GM23248 (cell line): ENCODE data around the gene OPCML.

Experiments
- EZH2 ChIP-seq: fragments of 200-600 bp; sonication (generic); IDR thresholded peaks from 2 replicates; pipeline ENCODE4 v1.6.1; 2018; ENCODE audit warnings: antibody characterized with exemption, mild to moderate bottlenecking; ENCODE audit not compliant: insufficient read depth, poor library complexity, severe bottlenecking
- EZH2phosphoT487 ChIP-seq: fragments of 200-600 bp; sonication (generic); IDR thresholded peaks from 2 replicates; pipeline ENCODE4 v1.6.1; 2018; ENCODE audit warnings: antibody characterized with exemption, moderate library complexity, mild to moderate bottlenecking, low read depth; ENCODE audit not compliant: insufficient read depth

DNA sequence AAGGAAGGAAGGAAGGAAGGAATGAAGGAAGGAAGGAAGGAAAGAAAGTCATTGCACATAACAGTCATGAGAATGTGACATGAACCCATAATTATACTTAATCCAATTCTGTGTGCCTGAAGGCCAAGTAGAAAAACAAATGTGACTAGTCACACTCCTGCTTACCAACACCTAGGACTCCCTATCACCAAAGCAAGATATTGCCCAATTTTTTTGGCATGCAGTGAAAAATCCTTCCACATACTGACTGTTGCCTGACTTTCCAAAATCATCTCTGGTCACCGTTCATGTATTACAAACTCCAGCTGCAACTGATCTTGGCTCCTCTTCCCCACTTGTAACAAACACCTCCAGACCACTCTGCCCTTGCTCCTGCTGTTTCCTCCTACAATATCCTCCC, 516.8 kb downstream of the OPCML start:
- TF ChIP-seq EZH2phosphoT487 (no peak), EZH2 (no peak)
